Erythroblast (primary cell): Measurements from ENCODE around the gene C1orf198.

Experiments used
- GATA1 ChIP-seq: IDR thresholded peaks from 2 replicates; pipeline ENCODE4 v1.6.1; 2011; ENCODE audit warnings: low read depth, mild to moderate bottlenecking, control low read depth, low read length, moderate library complexity
- POLR2A ChIP-seq: IDR thresholded peaks from 2 replicates; pipeline ENCODE4 v1.6.1; 2011; ENCODE audit warnings: mild to moderate bottlenecking, low read length

- no peak for TF ChIP-seq POLR2A
- no peak for TF ChIP-seq GATA1
Observed at GRCh38 chr1:230868736-230869385, 540 bp upstream of the C1orf198 start.
